Stimulated activated CD4-positive, alpha-beta T cell treated with anti-CD3 and anti-CD28 coated beads, Interleukin-4, amount 100 ng/mL, for 4 hours (primary cell): Measurements from ENCODE around the gene LBHD1.
"Not testable (repeated sequence)": the region's sequence is repeated elsewhere in the genome, so short reads cannot be mapped to it uniquely, and the experiment has no call there.

Experiments used
- DNase-seq, 2 experiments: peaks; one replicate each; pipeline ENCODE4 v3.0.0-alpha.2; 2020

The LBHD1 gene

GRCh38 chr11:62693624-62694023, 21.6 kb upstream of the LBHD1 start:
- DNase-seq: not testable (repeated sequence)

DNA sequence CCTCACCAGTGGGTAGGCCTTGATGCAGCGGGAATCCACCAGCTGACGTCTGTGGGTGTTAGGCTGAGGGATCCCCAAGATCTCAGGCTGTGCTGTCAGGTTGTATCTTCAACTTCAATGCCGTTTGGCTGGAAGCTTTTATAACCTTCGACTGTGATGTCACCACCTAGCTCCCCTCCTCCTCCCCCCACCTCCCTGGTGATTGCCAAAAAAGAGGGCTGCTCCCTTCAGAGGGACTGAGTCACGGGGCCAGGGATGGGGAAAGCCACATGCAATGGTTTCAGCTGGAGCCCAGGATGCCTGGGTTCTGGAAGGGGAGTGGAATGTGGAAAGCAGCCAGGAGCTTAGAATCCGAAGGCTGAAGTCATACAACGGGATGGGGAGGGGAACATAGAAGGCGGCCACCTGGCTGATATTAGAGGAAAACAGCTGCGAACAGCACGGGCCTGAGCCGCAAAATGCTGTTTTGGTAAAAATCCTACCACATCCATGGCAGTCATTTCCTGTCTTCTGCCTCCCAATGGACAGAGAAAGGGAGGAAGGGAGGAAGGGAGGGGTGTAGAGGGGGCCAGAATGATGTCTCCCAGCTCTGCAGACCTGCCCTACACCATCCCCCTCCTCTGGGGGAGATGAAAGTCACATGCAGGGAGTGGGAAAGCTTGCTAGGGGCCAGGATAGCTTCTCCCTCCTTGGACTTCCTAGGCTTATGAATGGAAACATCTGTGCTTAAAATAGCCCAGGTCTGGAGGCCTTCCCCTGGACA, 17.5 kb upstream of the LBHD1 start, which contains the start of gene LRRN4CL:
Gene LRRN4CL, minus strand, starts transcription at position 110 of the 763 bp plus-strand sequence. CDS start 1,022 bp downstream, outside the sequence.
- DNase-seq: no peak

GRCh38 chr11:62688491-62688890, 16.4 kb upstream of the LBHD1 start:
- no peak for DNase-seq

GRCh38 chr11:62687508-62688396, 15.7 kb upstream of the LBHD1 start:
- no peak for DNase-seq

GRCh38 chr11:62682518-62682917, 10.5 kb upstream of the LBHD1 start:
- no peak for DNase-seq

DNA sequence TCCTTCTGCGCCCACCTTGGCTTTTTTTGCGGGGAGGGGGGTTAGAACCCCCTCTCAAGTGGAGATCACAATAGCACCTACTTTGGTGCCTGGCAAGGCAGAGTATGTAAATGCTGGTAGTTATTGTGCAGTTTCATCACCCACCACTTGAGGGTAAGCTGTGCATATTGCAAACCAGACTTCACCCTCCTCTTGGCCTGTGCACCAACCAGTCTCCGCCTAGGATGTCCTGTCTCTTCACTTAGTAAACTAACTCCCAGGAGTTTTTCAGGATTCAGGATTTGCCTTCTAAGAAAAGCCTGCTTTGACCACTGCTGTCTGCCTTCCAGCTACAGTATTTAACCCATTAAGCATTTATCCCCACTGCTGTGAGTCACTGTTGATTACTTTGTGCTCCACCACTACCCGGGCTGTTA, 8.8 kb upstream of the LBHD1 start:
- DNase-seq: no peak

DNA sequence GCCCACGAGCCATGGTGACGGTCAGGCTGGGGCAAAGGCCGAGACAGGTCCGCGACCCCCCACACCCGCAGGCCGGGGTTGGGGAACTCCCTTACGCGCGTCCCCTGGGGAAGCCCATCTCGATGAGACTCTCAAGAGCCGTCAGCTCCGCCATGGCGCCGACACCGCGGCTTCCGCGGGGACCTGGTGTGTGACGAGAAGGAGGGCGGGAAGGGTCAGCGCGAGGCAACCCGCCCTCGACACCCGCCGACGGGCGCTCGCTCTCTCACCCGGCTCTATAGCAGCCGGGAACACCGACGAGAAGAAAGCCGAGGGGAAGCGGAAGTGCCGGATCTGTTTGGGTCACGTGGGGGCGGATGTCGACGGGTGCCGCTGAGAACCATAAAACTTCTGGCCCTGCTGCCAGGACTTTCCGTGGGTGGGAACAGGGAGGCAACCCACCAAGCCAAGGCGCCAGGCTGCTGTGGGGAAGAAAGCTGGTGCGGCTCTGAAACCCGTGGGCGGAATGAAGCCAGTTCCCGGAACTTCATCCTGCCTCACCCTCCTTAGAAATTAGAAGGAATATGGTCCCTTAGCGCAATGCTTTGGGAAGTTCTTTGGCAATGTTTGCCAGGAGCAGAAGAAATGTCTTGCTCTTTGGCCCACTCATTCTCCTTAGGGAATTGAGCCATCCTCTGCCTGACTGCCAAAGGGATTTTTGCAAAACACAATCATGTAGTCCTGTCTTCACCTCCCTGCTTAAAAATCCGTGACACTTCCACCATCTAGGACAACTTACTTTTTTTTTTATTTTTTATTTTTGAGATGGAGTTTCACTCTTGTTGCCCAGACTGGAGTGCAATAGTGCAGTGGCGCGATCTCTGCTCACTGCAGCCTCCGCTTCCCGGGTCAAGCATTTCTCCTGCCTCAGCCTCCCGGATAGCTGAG, 7.0 kb upstream of the LBHD1 start, which contains the start of gene UBXN1:
Gene UBXN1, minus strand, starts transcription at position 304 of the 927 bp plus-strand sequence. Its CDS starts 150 bp downstream, at position 154.
- peak; percentile 79 to 84 for DNase-seq

- no peak for DNase-seq
Observed at GRCh38 chr11:62678433-62678769, 6.3 kb upstream of the LBHD1 start.

DNA sequence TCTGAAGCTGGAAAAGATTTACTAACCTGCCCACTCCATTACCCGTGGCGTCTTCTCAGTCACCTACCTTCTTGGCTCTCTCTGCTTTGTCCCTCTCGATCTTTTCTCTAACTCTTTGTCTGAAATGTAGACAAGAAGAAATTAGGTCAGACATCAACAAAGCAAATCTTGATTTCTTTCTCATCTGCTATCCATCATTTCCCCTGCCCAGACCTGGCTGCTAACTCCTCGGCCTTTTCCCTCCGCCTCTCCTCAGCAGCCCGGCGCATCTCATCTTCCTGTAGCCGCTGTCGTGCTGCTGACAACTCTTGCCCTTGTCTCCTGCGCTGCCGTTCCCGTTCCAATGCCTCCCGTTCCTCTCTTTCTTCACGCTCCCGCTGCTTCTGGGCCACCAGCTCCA, 5.6 kb upstream of the LBHD1 start:
- no peak for DNase-seq

DNA sequence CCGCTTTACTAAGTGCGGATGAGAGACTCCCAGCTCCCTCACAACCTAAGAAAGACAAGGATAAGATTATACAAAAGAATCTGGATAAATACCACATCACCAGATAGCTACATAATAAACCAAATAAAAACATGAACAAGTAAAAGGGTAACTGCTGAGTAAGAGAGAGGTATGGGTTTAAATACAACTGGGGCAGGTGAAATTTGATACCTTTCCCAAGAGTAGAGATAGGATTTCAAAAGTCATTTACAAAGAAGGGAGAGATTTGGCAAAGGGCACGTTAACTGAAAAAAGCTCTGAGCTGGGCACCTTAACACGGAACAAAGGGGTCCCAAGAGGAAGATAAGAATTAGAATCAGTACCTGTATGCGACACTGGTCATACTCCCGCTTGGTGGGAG, 5.1 kb upstream of the LBHD1 start:
- no peak for DNase-seq

- no peak for DNase-seq
Observed at GRCh38 chr11:62676698-62677097, 4.6 kb upstream of the LBHD1 start.

GRCh38 chr11:62675415-62675814, 3.3 kb upstream of the LBHD1 start:
- DNase-seq: not testable (repeated sequence)

DNA sequence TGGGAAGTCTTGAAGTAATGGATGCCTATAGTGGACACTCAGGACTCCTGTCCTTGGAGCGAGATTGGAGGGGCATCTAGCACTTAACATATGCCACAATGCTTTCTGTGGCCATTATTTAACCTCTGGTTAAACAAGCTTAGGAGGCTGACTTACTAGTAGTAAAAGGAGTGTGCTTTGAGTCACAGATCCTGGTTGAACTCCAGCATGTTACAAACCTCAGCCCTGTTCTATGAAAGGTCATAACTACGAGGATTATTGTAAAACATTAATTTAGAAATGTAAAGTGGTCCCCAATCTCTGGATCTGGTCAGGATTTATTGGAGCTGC, 1.1 kb upstream of the LBHD1 start:
- DNase-seq: no peak

DNA sequence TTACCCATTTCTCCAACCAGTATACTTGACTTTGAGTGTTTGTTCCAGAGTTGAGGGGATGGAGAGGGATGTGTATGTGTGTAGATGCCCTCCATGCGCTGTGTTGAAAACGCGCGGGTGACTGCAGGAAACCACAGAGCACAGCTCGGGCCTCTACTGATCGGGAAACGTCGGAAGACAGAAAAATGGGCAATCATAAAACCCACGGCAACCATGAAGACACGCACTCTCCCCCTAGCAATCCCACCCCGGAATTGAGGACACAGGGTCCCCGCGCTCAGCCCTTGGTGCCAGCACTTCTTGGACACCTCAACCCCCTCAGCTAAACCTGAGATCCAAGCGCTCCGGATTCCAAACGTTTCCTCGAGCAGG, 845 bp downstream of the LBHD1 start:
- no peak for DNase-seq

GRCh38 chr11:62669420-62670161, 2.5 kb downstream of the LBHD1 start:
- no peak for DNase-seq

GRCh38 chr11:62667460-62667859, 4.6 kb downstream of the LBHD1 start:
- DNase-seq: no peak

DNA sequence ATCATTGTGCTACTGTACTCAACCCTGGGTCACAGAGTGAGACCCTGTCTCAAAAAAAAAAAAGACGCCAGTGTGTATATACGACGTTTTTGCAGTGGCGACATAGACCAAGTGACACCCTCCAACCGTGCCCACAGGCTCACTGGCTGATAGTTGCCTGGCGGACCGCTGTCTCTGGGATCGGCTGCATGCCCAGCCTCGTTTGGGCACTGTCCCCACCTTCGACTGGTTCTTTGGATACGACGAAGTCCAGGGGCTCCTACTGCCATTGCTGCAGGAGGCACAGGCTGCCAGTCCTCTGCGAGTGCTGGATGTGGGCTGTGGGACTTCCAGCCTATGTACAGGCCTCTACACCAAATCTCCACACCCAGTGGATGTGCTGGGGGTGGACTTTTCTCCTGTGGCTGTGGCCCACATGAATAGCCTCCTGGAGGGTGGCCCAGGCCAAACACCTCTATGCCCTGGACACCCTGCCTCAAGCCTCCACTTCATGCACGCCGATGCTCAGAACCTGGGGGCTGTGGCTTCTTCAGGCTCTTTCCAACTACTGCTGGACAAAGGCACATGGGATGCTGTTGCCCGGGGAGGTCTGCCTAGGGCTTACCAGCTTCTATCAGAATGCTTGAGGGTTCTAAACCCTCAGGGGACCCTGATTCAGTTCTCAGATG, 5.7 kb downstream of the LBHD1 start:
- no peak for DNase-seq

- DNase-seq: peak; percentile 60 to 76
Observed at GRCh38 chr11:62665599-62666258, 6.3 kb downstream of the LBHD1 start.

DNA sequence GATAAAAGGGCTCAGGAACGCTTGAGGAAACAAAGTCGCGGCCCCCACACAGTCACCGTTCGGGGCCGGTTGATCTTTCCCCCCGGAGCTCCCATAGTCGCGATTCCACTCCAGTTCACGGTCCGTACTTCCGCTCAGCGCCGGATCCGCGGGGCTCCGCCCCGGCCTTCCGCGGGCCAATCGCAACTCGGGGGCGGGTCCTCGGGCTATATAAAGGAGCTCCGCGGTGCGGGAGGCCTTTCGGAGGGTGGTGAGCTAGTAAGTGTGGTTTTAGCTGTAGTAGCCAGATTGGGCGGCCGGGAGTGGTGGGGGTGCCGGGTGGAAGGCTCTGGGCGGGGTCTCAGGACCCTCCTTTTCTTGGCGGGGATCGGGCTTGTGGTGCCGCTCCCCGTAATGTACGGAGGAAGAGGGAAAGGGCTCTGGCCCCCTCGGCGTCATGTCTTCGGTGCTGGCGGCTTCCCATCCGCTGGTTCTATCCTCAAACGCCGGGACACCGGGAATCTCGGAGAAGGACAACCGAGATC, 6.9 kb downstream of the LBHD1 start, which contains the start of the genes C11orf98 and CSKMT:
Gene C11orf98, minus strand, starts transcription at position 136 of the 524 bp plus-strand sequence. Its CDS starts 41 bp downstream, at position 95.
Gene CSKMT, plus strand, starts transcription at position 238 of the 524 bp plus-strand sequence. CDS start 568 bp downstream, outside the sequence.
- peak; percentile 93 to 94 for DNase-seq

DNA sequence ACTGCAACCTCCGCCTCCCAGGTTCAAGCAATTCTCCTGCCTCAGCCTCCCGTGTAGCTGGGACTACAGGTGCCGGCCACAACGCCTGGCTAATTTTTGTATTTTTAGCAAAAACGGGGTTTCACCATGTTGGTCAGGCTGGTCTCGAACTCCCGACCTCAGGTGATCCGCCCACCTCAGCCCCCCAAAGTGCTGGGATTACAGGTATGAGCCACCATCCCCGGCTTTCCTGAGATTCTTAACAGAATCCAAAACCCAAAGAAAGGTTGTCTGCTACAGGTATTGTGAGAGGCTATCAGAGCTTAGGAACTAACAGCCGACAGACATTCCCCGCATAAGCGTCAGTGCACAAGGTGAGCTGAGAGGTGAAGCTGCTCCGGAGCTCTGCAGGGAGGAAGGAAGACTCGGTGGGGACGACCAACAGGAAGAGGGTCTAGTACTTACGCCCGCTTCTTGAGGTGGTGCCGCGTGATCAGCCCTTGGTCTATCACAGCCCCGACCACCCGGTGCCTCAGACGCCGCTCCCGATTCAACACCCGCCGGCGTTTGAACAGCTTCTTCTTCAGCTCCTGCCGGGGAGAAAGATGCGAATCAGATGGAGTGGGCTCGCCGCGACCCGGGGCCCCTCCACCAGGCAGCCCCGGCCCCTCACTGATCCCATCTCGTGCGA, 7.5 kb downstream of the LBHD1 start:
- peak; percentile 41 to 42 for DNase-seq
